ENCODE data around the gene ZYG11A.

- TF ChIP-seq CTCF (IDR thresholded peaks at IDR 0.05; ENCODE audit: control extremely low read depth in 1 of 3, insufficient read depth in 1 of 3, low read depth in 1 of 3, low read length in 3 of 3) (no peak), EP300 (IDR thresholded peaks at IDR 0.05; ENCODE audit: borderline replicate concordance in 1 of 2, low read depth in 2 of 2, low read length in 2 of 2) (no peak), POLR2A (IDR thresholded peaks at IDR 0.05; ENCODE audit: control extremely low read depth in 1 of 2, low read depth in 2 of 2, low read length in 2 of 2) (no peak), CHD1 (IDR thresholded peaks at IDR 0.05; ENCODE audit: low read depth, low read length) (no peak), JUN (IDR thresholded peaks at IDR 0.05; ENCODE audit: low read depth, low read length) (no peak), SIX5 (IDR thresholded peaks at IDR 0.05; ENCODE audit: low read depth, low read length) (no peak), EZH2 (IDR thresholded peaks at IDR 0.05; ENCODE audit: low read depth, low read length, severe bottlenecking) (no peak)
Measured at GRCh38 chr1:52926864-52927211, 84.3 kb downstream of the ZYG11A start.
